HL-60 (cell line): ENCODE data around the gene EDARADD.

Experiments used
- DNase-seq, 2 experiments: peaks; one replicate each; pipeline ENCODE4 v3.0.0-alpha.2; 2010 to 2020; ENCODE audit warnings: low read depth in 1 of 2, low spot score in 1 of 2
- H3K27ac ChIP-seq: fragments of 250-450 bp; sonication (Bioruptor Pico); replicated peaks from 2 replicates; pipeline ENCODE4 v1.5.1; 2020; ENCODE audit warnings: mild to moderate bottlenecking, moderate library complexity
- H3K27me3 ChIP-seq: fragments of 250-450 bp; sonication (Bioruptor Pico); 2 replicates; pipeline ENCODE4 v1.5.1; 2021; ENCODE audit warnings: mild to moderate bottlenecking, moderate library complexity; ENCODE audit not compliant: insufficient read depth, poor library complexity, severe bottlenecking
- H3K4me3 ChIP-seq: replicated peaks from 2 replicates; pipeline ENCODE4 v1.5.1; 2011; ENCODE audit warnings: mild to moderate bottlenecking, control low read depth, low read length; ENCODE audit not compliant: insufficient read depth
- GABPA ChIP-seq: IDR thresholded peaks from 2 replicates; pipeline ENCODE4 v1.6.1; 2012; ENCODE audit warnings: low read depth
- POLR2AphosphoS5 ChIP-seq: IDR thresholded peaks from 2 replicates; pipeline ENCODE4 v1.6.1; 2012; ENCODE audit warnings: low read depth
- SPI1 ChIP-seq: IDR thresholded peaks from 2 replicates; pipeline ENCODE4 v1.6.1; 2012; ENCODE audit warnings: low read depth, mild to moderate bottlenecking, borderline replicate concordance
- TF ChIP-seq, protein P1 (sequence below): IDR thresholded peaks from 2 replicates; pipeline ENCODE4 v1.6.1; 2012; ENCODE audit warnings: low read depth; ENCODE audit not compliant: insufficient replicate concordance
- TF ChIP-seq, protein P2 (sequence below): IDR thresholded peaks from one replicate; pipeline ENCODE4 v1.5.1; 2011; ENCODE audit warnings: low read length, control low read depth, inconsistent platforms; ENCODE audit not compliant: insufficient read depth

EDARADD gene

GRCh38 chr1:236396665-236397043 lies 2.6 kb downstream of the EDARADD start:
- TF ChIP-seq, protein P1, sequence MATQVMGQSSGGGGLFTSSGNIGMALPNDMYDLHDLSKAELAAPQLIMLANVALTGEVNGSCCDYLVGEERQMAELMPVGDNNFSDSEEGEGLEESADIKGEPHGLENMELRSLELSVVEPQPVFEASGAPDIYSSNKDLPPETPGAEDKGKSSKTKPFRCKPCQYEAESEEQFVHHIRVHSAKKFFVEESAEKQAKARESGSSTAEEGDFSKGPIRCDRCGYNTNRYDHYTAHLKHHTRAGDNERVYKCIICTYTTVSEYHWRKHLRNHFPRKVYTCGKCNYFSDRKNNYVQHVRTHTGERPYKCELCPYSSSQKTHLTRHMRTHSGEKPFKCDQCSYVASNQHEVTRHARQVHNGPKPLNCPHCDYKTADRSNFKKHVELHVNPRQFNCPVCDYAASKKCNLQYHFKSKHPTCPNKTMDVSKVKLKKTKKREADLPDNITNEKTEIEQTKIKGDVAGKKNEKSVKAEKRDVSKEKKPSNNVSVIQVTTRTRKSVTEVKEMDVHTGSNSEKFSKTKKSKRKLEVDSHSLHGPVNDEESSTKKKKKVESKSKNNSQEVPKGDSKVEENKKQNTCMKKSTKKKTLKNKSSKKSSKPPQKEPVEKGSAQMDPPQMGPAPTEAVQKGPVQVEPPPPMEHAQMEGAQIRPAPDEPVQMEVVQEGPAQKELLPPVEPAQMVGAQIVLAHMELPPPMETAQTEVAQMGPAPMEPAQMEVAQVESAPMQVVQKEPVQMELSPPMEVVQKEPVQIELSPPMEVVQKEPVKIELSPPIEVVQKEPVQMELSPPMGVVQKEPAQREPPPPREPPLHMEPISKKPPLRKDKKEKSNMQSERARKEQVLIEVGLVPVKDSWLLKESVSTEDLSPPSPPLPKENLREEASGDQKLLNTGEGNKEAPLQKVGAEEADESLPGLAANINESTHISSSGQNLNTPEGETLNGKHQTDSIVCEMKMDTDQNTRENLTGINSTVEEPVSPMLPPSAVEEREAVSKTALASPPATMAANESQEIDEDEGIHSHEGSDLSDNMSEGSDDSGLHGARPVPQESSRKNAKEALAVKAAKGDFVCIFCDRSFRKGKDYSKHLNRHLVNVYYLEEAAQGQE, result no peak
- peaks cover 62% of the 10 kb centered on the region for H3K27me3 ChIP-seq
- H3K4me3 ChIP-seq, result no peak overlapping the region
- DNase-seq, result no peak
- no peak overlapping the region for H3K27ac ChIP-seq

GRCh38 chr1:236397173-236397759 lies 3.2 kb downstream of the EDARADD start:
- Histone ChIP-seq H3K27ac (no peak overlapping the region), H3K4me3 (no peak overlapping the region), H3K27me3 (peaks cover 58% of the 10 kb centered on the region)
- TF ChIP-seq SPI1 (no peak), GABPA (no peak), POLR2AphosphoS5 (no peak)
- TF ChIP-seq, protein P2, sequence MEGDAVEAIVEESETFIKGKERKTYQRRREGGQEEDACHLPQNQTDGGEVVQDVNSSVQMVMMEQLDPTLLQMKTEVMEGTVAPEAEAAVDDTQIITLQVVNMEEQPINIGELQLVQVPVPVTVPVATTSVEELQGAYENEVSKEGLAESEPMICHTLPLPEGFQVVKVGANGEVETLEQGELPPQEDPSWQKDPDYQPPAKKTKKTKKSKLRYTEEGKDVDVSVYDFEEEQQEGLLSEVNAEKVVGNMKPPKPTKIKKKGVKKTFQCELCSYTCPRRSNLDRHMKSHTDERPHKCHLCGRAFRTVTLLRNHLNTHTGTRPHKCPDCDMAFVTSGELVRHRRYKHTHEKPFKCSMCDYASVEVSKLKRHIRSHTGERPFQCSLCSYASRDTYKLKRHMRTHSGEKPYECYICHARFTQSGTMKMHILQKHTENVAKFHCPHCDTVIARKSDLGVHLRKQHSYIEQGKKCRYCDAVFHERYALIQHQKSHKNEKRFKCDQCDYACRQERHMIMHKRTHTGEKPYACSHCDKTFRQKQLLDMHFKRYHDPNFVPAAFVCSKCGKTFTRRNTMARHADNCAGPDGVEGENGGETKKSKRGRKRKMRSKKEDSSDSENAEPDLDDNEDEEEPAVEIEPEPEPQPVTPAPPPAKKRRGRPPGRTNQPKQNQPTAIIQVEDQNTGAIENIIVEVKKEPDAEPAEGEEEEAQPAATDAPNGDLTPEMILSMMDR, result no peak
- TF ChIP-seq, protein P1, result no peak
- no peak for DNase-seq

- TF ChIP-seq GABPA, result no peak
- TF ChIP-seq POLR2AphosphoS5, result no peak
- TF ChIP-seq, protein P1, result no peak
- TF ChIP-seq, protein P2, result no peak
- no peak for TF ChIP-seq SPI1
- DNase-seq, result no peak
- Histone ChIP-seq H3K27me3 (peaks cover 51% of the 10 kb centered on the region), H3K27ac (no peak overlapping the region), H3K4me3 (no peak overlapping the region)
Measured at GRCh38 chr1:236398538-236398937, 4.5 kb downstream of the EDARADD start.
